HG03439 (cell line): ENCODE data around the gene CDC42.

Source experiments
- ATAC-seq: cut with Tn5 transposase; IDR thresholded peaks from one replicate; pipeline ENCODE4 v1.9.1; 2021; ENCODE audit warnings: mild to moderate bottlenecking, moderate library complexity; ENCODE audit not compliant: unreplicated experiment

CDC42 gene

DNA sequence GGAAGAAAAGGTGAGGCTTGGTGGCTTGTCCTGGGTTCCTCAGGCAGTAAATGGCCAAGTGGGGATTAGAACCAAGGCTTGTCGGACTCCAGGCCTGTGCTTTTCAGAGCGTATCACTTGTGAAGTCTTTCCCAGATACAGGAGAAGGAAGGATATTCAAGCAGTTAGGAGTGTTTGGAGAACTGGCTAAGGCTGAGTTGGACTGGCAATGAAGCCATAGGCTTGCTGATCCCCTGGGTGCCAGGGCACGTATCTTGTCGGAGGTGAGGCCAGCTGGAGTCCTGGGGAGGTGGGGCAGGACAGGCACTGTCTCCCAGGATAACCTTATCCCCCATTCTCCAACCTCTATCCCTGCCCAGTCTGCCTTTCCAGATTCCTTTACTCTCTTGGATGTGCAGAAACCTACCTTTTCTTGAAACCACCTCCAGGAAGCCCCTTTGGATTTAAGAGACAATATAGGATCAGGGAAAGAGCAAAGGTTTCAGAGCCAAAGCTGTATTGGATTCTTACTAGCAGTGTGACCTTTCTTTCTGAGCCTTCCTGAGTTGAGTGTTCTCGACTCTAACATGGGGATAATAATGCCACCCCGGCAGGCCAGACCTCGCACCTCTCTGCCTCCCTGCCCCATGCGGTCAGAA lies 72.2 kb downstream of the CDC42 start:
- no peak for ATAC-seq

DNA sequence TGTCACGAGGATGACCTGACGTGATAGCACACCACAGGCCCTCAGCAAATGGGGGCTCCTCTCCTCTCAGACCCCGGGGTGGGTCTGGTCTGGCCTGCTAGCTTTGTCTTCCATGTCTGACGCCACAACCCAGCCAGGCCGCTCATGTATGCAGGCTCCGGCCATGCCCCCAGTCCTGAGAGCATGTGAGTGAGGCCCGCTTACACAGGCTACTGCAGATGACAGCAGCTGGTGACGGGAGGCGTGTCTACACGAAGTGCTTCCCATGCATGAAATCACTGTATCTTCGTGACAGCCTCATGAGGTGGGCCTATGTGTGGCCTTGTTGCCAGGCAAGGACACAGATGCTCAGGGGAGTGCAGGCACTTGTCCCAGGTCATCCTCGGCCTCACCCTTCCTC lies 74.0 kb downstream of the CDC42 start:
- ATAC-seq = no peak

DNA sequence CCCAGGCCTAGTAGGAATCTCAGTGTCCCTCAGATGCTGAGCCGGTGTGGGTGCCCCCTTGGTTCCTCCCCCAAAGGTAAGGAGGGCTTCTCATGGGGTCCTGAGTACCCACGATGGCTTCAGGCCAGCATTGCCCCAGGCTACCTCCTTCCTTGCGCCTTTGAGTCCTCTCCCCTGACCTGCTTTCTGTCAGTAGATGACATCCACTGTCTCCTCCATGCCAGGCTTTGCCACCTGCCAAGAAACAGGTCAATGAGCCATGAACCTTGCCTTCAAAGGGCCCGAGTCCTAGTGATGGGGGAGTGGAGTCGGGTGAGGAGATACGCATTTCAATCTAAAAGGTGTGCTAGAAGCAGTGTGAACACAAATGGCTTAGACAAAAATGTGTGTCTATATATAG lies 74.7 kb downstream of the CDC42 start:
- ATAC-seq = no peak

DNA sequence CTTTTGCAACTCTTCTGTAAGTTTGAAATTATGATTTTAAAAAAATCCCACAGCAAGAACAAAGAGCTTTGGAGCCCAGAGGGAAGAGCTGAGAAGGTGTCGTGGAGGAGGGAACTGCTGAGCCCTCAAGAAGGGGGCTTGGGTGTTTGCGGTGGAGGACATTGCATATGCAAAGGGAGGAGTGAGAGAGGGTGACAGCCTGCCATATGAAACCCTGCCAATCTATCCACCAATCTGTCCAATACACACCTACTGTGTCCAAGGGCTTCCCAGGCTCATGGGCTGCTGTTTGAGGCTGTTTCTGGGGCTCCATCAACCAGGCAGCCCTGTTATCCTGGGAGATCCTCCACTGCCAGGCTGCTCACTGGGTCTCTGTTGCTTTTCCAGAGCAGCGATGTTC lies 75.2 kb downstream of the CDC42 start:
- ATAC-seq = no peak

DNA sequence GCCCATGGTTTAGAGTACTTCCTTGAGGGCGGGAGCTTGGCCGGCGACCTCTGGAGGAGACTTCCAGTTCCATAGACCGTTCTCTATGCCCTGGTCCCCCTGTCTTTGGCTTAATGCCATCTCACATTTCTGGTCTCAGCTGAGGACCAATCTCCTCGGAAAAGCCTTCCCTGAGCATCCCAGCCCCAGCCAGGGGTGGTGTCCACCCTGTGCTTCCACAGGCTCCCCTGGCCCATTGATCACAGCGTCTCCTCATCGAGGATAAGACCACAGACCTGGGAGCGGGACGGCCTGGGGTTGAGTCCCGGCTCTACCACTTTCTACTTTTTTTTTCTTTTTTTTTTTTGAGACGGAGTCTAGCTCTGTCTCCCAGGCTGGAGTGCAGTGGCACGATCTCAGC lies 75.9 kb downstream of the CDC42 start:
- no peak for ATAC-seq

DNA sequence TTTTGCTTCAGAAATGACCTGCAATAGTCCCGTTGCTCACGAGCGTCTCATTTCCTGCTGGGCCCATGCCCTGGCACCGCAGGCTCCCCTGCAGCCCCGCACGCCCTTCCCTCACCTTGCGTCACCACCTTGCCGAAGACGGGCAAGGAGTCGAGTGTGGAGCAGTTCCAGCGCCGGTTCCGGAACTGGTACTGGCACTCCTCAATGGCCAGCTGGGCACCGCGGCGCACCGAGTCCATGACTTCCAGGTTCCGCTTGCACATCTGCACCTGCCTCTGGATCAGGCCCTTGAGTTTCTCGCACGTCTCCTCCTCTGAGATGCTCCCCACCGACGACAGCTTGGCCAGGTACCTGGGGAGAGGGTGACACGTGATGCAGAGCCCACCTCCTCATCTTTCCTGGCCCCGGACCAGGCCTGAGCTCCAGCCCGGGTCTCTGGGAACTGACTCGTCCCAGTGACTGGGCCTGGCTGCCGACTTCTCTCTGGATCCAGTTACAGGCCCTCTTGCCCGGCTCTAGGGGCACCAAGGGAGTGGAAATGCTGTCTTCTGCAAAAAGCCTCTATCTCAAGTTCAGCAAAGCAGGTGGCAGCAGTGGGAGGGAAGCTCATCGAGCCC lies 77.1 kb downstream of the CDC42 start:
- no peak for ATAC-seq

DNA sequence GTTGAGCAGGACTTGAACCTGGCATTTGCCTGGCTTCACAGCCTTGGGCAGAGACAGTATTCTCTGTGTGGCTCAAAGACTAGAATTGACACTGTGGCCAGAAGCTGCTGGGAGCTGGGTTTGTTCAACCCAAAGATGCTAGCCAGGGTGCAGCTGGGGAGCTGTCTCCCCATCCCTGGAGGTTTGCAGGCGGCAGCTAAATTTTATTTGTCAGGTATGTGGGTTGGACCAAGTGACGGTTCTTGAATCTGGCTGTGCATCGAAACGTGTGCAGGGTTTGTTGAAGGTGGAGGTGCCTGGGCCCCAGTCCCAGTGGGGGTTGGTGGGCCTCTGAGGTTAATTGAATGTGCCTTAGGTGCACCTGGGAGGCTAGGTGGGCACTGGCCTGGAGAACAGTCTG lies 78.6 kb downstream of the CDC42 start:
- ATAC-seq = no peak

DNA sequence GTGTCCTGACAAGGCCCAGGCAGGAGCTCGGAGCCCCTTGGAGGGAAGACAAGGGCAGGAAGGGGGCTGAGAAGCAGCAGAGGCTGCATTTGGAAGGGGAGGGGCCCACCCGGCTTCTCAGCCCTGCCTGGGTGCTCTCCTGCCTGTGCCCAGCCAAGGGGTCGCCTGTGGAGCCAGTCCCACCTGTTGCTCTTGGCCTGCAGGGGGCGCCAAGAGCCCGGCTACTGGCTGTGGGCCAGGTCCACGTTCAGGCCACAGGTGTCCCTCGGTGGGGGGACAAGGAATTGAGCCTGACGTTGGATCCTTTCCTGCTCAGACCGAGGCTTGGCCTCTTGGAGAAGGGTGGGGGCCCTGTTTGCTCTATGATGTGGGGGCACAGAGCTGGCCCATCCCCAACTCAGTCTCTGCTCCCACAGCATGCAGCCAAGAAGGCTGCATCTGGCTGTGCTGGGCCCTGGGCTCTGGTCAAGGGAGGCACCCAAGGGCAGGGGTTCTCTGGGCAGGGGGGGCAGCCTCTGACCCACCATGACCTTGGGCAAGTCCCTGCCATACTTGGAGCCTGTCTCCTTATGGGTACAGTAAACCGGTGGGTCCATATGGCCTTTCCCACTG lies 79.5 kb downstream of the CDC42 start:
- no peak for ATAC-seq

DNA sequence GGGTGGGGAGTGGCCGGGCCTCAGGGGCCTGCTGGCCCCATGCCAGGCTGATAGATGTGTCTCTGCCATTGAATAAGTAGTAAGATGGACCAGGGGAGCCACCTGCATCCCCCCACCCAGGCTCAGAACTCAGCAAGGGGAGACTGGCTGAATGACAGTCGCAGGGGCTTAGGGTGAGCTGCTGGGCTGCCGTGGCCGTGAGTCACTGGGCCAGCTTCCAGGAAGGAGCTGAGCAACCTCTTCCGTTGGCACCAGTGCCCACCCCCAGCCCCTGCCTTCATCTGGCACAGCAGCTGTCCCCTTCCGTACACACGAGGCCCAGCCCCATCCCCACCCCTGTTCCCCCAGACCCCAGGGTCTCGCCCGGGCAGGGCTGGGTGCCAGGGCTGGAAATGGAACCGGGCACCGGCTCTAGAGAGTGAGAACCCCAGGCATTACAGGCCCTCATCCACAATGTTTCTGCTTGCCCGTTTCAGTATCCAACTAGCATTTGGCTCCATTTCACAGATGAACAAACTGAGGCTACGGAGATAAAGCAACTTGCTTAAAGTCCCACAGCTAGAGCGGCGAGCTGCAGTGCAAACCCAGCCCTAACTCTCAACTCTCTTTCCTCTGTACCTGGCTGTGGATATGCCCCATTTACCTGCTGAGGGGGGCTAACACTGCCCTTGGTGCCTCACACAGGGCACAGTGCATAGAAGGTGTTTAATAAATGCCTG lies 80.2 kb downstream of the CDC42 start:
- ATAC-seq = no peak

DNA sequence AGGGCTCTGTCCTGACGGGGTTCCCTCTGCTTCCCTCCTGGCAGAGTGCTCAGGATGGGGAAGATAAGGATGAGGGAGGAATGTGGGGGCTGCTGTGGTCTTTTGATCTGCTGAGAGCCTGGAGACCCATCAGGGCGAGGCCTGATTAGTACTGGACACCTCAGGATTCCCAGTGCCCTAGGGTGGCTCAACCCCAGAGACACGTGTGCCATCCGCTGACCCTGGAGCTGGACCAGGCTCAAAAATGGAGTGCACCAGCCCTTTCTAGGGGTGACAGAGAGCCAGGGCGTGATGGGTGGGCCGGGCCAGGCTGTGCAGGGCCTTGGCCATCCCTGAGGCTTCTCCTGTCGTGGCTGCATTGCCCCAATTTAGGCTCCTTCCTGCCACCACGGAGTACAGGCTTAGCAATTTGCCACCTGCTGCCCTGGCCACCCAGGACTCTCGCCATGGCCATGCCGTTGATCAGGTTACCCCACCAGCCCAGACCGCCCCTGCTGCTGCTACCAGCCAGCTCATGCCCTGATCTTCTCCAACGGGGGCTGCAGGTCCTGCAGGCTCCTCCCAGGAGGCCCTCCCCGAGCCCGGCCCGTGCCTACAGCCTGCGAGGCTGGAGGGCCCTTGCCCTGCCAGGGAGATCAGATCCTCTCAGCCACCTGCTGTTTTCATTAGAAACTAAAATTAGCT lies 80.9 kb downstream of the CDC42 start:
- no peak for ATAC-seq

DNA sequence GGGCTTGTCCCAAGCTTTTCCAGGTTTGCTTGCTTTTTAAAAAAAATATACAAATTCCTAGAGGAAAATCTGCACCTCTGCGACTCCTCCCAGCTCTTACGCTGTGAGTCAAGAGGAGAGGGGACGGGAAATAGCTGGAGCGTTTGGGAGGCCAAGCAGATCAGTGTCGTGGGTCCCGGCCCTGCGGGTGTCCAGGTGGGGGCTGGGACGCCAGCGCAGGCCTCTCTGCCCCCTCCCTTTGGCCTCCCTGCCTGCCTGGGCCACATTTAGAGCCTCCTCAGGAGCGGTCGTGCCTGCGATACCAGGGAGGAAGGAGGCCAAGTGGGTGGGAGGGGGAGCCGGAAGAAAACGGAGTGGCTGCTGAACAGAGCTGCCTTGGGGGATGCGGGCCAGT lies 81.4 kb downstream of the CDC42 start:
- ATAC-seq = no peak

DNA sequence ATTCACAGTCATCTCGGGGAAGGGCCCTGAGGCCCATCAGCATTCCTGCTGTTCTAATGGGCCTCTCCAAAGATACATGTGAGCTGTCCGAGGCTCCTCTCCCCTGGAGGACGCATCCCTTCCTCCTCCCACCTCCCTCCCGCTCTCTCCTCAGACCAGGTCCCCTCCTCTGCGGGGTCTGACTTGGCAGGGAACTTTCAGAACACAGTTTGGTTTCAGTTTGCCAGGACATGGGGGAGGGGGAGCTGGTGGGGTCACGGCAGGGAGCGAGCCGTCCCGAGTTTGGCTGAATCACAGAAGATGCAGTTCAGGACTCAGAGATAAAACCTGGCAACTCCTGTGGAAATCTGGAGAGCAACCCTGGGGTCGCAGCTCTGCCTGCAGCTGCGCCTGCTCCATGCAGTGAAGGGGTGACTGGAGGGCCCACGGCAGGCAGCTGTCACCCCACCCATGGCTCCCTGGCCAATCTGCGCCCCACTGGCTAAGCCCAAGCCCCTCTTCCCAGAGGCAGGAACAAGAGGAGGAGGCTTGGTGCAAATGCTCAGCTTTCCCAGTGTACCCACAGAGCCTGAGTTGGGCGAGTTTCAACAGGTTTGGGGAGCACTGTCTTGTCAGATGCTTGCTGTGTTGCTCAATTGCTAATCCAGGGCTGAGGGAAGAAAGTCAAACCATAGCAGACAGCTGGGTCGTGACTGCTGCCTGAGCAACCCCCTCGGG lies 84.7 kb downstream of the CDC42 start:
- no peak for ATAC-seq

DNA sequence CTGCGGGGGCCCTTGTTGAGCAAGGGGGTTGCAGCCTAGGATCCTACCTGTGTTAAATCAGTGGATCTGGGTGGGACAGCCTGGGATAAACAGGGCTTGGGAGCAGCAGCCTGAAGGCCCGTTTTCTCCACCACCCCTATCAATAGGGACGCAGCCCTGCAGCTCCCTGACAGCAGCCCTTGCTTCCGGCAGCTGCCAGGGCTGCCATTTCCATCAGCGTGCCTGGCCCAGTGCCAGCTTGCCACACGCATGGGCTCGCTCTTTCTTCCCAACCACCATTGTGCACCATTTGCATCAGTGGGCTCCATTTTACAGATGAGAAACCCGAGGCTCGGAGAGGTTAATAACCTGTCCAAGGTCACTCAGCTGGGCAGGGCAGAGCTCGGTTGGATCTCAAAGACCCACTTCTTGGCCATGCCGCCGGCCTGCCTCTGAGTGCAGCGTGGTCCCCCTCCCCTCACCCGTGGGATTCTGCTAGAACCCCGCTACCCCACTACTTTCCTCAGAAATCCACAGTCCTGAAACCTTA lies 86.6 kb downstream of the CDC42 start:
- ATAC-seq = no peak

DNA sequence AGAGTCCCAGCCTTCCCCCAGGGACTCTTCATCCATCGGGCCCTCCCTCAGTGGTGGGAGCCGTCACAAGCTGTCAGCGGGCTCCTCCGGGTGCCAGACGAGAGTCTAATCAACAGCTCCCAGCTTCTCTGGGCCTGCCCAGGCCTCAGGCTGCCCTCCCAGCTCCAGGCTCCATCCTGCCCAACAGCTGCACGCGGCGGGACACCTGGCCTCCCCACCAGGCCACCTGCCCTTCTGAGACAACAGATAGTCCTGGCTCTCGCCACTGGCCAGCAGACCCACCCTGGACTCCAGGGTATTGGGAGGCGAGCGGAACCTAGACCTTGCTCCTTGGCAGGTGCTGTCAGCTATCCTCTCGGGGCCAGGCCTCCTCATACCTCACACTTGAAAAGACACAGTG lies 87.3 kb downstream of the CDC42 start:
- no peak for ATAC-seq
